Cardiac muscle cell (in vitro differentiated cells and primary cell): ENCODE results near the gene ANKRD39. TPM values are rescaled to one million over a fixed set of nuclear protein-coding genes. Genes with fewer than 3 reads are reported as not detected.

Experiments
- DNase-seq, 2 donors: peaks; one replicate each; pipeline versions ENCODE4 v3.0.0 to v3.0.0-alpha.2; 2010 to 2017; ENCODE audit warnings: low read depth in 1 of 2, low spot score in 1 of 2
- H3K27ac ChIP-seq: fragments of 200-600 bp; sonication (generic); 2 replicates; pipeline ENCODE4 v1.5.1; 2016
- H3K27me3 ChIP-seq: fragments of 200-600 bp; sonication (generic); 2 replicates; pipeline ENCODE4 v1.6.0; 2016; ENCODE audit warnings: control low read depth
- H3K36me3 ChIP-seq: fragments of 200-600 bp; sonication (generic); 2 replicates; pipeline ENCODE4 v1.5.1; 2016; ENCODE audit warnings: control low read depth
- H3K4me1 ChIP-seq: fragments of 200-600 bp; sonication (generic); 2 replicates; pipeline ENCODE4 v1.8.1; 2017; ENCODE audit warnings: low read depth, mild to moderate bottlenecking, mixed run types
- H3K4me3 ChIP-seq: fragments of 200-600 bp; sonication (generic); 2 replicates; pipeline ENCODE4 v1.5.1; 2016; ENCODE audit warnings: mild to moderate bottlenecking
- H3K9me3 ChIP-seq: fragments of 200-600 bp; sonication (generic); 2 replicates; pipeline ENCODE4 v1.5.1; 2017; ENCODE audit warnings: low read depth, mild to moderate bottlenecking, control low read depth
- polyA plus RNA-seq: library from polyadenylated mRNA; unstranded; fragments of >200 nt; fragmentation: Nextera tagmentation; extraction: Ambion mirVana; gene quantifications from 2 replicates; pipeline ENCODE4 v1.2.1, GENCODE V29; 2016
- total RNA-seq: library from RNA; depleted of rRNA; stranded (reverse); fragments of >200 nt; gene quantifications from 2 replicates; pipeline ENCODE4 v1.2.3, GENCODE V29; 2016
- TF ChIP-seq, protein P1 (sequence below): IDR thresholded peaks from 2 replicates; pipeline ENCODE4 v1.5.1; 2012; ENCODE audit warnings: low read depth, mild to moderate bottlenecking, low read length

The ANKRD39 gene
- total and polyA plus RNA-seq, 2 experiments from 2014 or later: 27.8 to 32.3 TPM

- Histone ChIP-seq H3K9me3 (no peaks in the 10 kb centered on the region), H3K27ac (no peak overlapping the region), H3K4me3 (no peak overlapping the region), H3K36me3 (no peaks in the 10 kb centered on the region), H3K4me1 (peaks cover 18% of the 10 kb centered on the region), H3K27me3 (no peaks in the 10 kb centered on the region)
- DNase-seq: no peak
- TF ChIP-seq, protein P1, sequence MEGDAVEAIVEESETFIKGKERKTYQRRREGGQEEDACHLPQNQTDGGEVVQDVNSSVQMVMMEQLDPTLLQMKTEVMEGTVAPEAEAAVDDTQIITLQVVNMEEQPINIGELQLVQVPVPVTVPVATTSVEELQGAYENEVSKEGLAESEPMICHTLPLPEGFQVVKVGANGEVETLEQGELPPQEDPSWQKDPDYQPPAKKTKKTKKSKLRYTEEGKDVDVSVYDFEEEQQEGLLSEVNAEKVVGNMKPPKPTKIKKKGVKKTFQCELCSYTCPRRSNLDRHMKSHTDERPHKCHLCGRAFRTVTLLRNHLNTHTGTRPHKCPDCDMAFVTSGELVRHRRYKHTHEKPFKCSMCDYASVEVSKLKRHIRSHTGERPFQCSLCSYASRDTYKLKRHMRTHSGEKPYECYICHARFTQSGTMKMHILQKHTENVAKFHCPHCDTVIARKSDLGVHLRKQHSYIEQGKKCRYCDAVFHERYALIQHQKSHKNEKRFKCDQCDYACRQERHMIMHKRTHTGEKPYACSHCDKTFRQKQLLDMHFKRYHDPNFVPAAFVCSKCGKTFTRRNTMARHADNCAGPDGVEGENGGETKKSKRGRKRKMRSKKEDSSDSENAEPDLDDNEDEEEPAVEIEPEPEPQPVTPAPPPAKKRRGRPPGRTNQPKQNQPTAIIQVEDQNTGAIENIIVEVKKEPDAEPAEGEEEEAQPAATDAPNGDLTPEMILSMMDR: no peak
Measured at GRCh38 chr2:96895032-96895745, 37.4 kb upstream of the ANKRD39 start.

DNA sequence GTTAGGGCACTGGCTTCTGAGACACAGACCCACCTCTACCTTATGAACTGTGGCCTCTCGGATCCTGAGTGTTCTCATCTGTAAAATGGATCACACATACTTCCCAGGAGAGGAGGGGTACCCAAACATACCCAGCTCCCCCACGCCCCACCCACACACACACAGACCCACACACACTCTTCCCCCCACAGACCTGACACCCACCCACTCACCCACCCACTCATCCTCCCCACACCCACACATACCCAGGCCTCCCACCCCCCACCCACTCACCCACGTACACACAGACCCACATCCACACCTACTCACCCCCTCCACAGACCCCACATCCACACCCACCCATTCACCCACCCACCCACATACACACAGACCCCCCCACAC lies 36.3 kb upstream of the ANKRD39 start:
- peaks cover 18% of the 10 kb centered on the region for H3K4me1 ChIP-seq
- no peak overlapping the region for H3K4me3 ChIP-seq
- no peaks in the 10 kb centered on the region for H3K9me3 ChIP-seq
- no peak for DNase-seq
- TF ChIP-seq, protein P1: no peak
- H3K27ac ChIP-seq: no peak overlapping the region
- no peaks in the 10 kb centered on the region for H3K27me3 ChIP-seq
- no peaks in the 10 kb centered on the region for H3K36me3 ChIP-seq

GRCh38 chr2:96893289-96894150 lies 35.7 kb upstream of the ANKRD39 start:
- Histone ChIP-seq H3K4me1 (peaks cover 18% of the 10 kb centered on the region), H3K27ac (no peak overlapping the region), H3K27me3 (no peaks in the 10 kb centered on the region), H3K4me3 (no peak overlapping the region), H3K9me3 (no peaks in the 10 kb centered on the region), H3K36me3 (no peaks in the 10 kb centered on the region)
- DNase-seq: no peak
- TF ChIP-seq, protein P1: no peak

DNA sequence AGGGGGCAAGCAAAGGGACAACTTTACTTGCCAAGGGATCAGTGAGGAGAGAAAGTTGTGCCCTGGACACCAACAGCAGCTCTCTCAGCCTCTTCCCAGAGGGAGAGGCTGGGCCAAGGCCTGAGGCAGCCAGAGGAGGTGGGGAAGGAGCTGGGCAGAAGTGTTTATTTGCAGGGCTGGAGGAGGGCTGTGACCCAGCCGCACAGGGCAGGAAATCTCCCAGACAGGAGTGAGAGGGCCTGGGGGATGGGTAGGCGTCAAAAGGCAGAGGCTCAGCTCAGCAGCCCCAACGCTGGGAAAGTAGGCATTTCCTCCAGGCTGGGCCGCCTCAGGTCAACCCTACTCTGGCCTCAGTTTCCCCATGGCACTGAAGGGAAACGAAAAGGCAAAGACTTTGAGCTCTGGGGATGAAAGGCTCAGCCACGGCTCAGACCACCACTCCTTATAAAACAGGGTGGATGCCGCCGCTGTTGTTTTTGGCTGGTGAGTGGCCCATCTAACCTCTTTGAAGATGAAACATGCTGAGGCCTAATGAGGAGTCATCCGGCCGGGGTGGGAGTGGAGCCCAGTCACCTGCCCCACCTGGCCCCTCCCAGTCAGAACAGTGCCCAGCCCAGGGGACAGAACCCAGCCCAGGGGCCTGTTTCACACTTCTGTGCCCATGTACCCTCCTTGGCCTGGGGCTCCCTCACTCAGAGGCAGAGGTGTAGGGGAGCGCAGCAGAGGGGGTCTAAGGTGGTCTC lies 33.9 kb upstream of the ANKRD39 start:
- peak overlapping the region; percentile 61 for H3K27ac ChIP-seq
- no peaks in the 10 kb centered on the region for H3K27me3 ChIP-seq

More for the DNA sequence above, 33.9 kb upstream of the ANKRD39 start:
- Histone ChIP-seq H3K36me3 (no peaks in the 10 kb centered on the region), H3K4me3 (no peak overlapping the region), H3K9me3 (no peaks in the 10 kb centered on the region), H3K4me1 (peaks cover 27% of the 10 kb centered on the region)
- peak; percentile 58 to 61 for DNase-seq
- TF ChIP-seq, protein P1: no peak
